ENCODE measurements around the gene SPI1.

The SPI1 gene

GRCh38 chr11:47373876-47374719 lies 4.2 kb downstream of the SPI1 start:
- no peak for TF ChIP-seq POLR2A (IDR thresholded peaks at IDR 0.05; ENCODE audit: low read length)
- no peak for TF ChIP-seq GATA1 (IDR thresholded peaks at IDR 0.05; ENCODE audit: low read depth, low read length)
- DNase-seq = peak; percentile 72 to 88

GRCh38 chr11:47372422-47372821 lies 5.9 kb downstream of the SPI1 start:
- no peak for TF ChIP-seq GATA1 (IDR thresholded peaks at IDR 0.05; ENCODE audit: low read depth, low read length)
- no peak for TF ChIP-seq POLR2A (IDR thresholded peaks at IDR 0.05; ENCODE audit: low read length)
- no peak for DNase-seq

GRCh38 chr11:47369676-47370075 lies 8.7 kb downstream of the SPI1 start:
- no peak for DNase-seq
- TF ChIP-seq POLR2A (IDR thresholded peaks at IDR 0.05; ENCODE audit: low read length) (no peak), GATA1 (IDR thresholded peaks at IDR 0.05; ENCODE audit: low read depth, low read length) (no peak)

GRCh38 chr11:47366020-47366490 lies 12.3 kb downstream of the SPI1 start:
- DNase-seq = no peak
- TF ChIP-seq GATA1 (IDR thresholded peaks at IDR 0.05; ENCODE audit: low read depth, low read length) (no peak), POLR2A (IDR thresholded peaks at IDR 0.05; ENCODE audit: low read length) (no peak)

- no peak for DNase-seq
- no peak for TF ChIP-seq POLR2A (IDR thresholded peaks at IDR 0.05; ENCODE audit: low read length)
- TF ChIP-seq GATA1 (IDR thresholded peaks at IDR 0.05; ENCODE audit: low read depth, low read length) = no peak
Measured at GRCh38 chr11:47361419-47361818, 16.9 kb downstream of the SPI1 start.

- no peak for DNase-seq
- no peak for TF ChIP-seq POLR2A (IDR thresholded peaks at IDR 0.05; ENCODE audit: low read length)
- no peak for TF ChIP-seq GATA1 (IDR thresholded peaks at IDR 0.05; ENCODE audit: low read depth, low read length)
Measured at GRCh38 chr11:47360341-47360740, 18.0 kb downstream of the SPI1 start.

- TF ChIP-seq POLR2A (IDR thresholded peaks at IDR 0.05; ENCODE audit: low read length) = no peak
- no peak for TF ChIP-seq GATA1 (IDR thresholded peaks at IDR 0.05; ENCODE audit: low read depth, low read length)
- no peak for DNase-seq
Measured at GRCh38 chr11:47359586-47359985, 18.8 kb downstream of the SPI1 start.

GRCh38 chr11:47359162-47359561 lies 19.2 kb downstream of the SPI1 start:
- DNase-seq = no peak
- TF ChIP-seq GATA1 (IDR thresholded peaks at IDR 0.05; ENCODE audit: low read depth, low read length) = no peak

- DNase-seq = no peak
- TF ChIP-seq POLR2A (IDR thresholded peaks at IDR 0.05; ENCODE audit: low read length) (no peak), GATA1 (IDR thresholded peaks at IDR 0.05; ENCODE audit: low read depth, low read length) (no peak)
Measured at GRCh38 chr11:47358731-47359051, 19.7 kb downstream of the SPI1 start.

GRCh38 chr11:47357985-47358730 lies 20.2 kb downstream of the SPI1 start:
- no peak for DNase-seq
- no peak for TF ChIP-seq GATA1 (IDR thresholded peaks at IDR 0.05; ENCODE audit: low read depth, low read length)
- no peak for TF ChIP-seq POLR2A (IDR thresholded peaks at IDR 0.05; ENCODE audit: low read length)

- TF ChIP-seq POLR2A (IDR thresholded peaks at IDR 0.05; ENCODE audit: low read length) (no peak), GATA1 (IDR thresholded peaks at IDR 0.05; ENCODE audit: low read depth, low read length) (no peak)
- DNase-seq = no peak
Measured at GRCh38 chr11:47356998-47357329, 21.4 kb downstream of the SPI1 start.

- TF ChIP-seq POLR2A (IDR thresholded peaks at IDR 0.05; ENCODE audit: low read length) (no peak), GATA1 (IDR thresholded peaks at IDR 0.05; ENCODE audit: low read depth, low read length) (no peak)
- DNase-seq = no peak
Measured at GRCh38 chr11:47356129-47356997, 22.0 kb downstream of the SPI1 start.

GRCh38 chr11:47355283-47356128 lies 22.8 kb downstream of the SPI1 start:
- DNase-seq = peak; percentile 73 to 79
- TF ChIP-seq GATA1 (IDR thresholded peaks at IDR 0.05; ENCODE audit: low read depth, low read length) (no peak), POLR2A (IDR thresholded peaks at IDR 0.05; ENCODE audit: low read length) (no peak)
